SK-N-SH (cell line): ENCODE measurements around the gene DTX3.

Source experiments
- EZH2phosphoT487 ChIP-seq: fragments of 200-600 bp; sonication (generic); IDR thresholded peaks from 2 replicates; pipeline ENCODE4 v1.6.1; 2017; ENCODE audit warnings: low read depth, mixed run types, mild to moderate bottlenecking, antibody characterized with exemption, moderate library complexity, borderline replicate concordance
- GABPA ChIP-seq: IDR thresholded peaks from 2 replicates; pipeline ENCODE4 v1.4.0; 2012; ENCODE audit warnings: low read depth, mild to moderate bottlenecking
- SIN3A ChIP-seq: IDR thresholded peaks from 2 replicates; pipeline ENCODE4 v1.6.1; 2012; ENCODE audit warnings: low read depth, mild to moderate bottlenecking, low read length, moderate library complexity, borderline replicate concordance
- YY1 ChIP-seq: IDR thresholded peaks from 2 replicates; pipeline ENCODE4 v1.4.0; 2012; ENCODE audit warnings: low read depth, mild to moderate bottlenecking

DNA sequence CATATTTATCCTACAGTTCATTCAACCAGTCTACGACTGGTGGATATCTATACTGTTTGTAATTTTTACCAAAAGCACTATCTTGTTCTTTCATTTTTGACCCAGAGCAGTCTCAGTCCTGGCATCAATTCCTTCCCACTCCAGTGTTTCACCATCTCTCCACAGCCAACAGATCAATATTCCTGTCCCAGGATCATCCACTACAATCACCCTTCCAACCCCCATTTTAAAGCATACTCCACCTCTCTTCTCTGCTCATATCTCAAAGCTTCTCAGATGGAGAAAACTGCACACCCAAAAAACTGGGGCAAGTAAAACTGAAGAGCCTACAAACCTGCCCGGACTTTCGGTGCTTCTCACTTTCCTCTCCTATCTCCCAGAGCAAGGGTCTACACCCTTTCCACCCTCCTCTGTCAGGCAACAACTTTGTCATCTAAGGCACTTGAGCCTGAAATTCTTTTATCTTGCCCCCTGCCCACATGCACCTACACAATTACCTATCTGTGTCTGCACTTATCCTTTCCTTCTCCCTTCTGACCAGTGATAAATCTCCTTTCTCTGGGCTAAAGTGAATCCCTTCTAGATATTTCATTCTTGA, 17.7 kb upstream of the DTX3 start:
- TF ChIP-seq SIN3A (no peak), GABPA (no peak), EZH2phosphoT487 (no peak), YY1 (no peak)
